Upper lobe of right lung (tissue), 1 donor: ENCODE data around the gene LRWD1. TPM values are rescaled to one million over a fixed set of nuclear protein-coding genes. Genes with fewer than 3 reads are reported as not detected.

Source experiments
- microRNA-seq: library from miRNA; unstranded; fragments of <30 nt; microRNA quantifications from one replicate; pipeline ENCODE4 v1.2.0, GENCODE V29; 2020; ENCODE audit warnings: borderline microRNAs expressed
- total RNA-seq: library from RNA; stranded (reverse); fragmentation: NEBNext Ultra II Directional; extraction: Animal tissue kit (Norgen Biotek cat#: 25700); gene quantifications from one replicate; pipeline ENCODE4 v1.2.1, GENCODE V29; 2021
- donor health status: DM: no; HTN: yes; CAD: no; lungs with severe emphysema.

The LRWD1 gene
- total RNA-seq, 1 donor from 2014 or later, result 15.7 TPM

Small RNA genes lying within 50 kb of the gene (microRNA-seq; reads per million reads assigned to microRNA genes)
- gene MIR4467, result not detected
- gene MIR5090, result 0.66 reads per million

Other genes with a start within 250 kb of the LRWD1 start
- 13.2 TPM for gene SH2B2, start 178.1 kb upstream of the LRWD1 start, total RNA-seq
- gene SPDYE6, start 108.5 kb upstream of the LRWD1 start, total RNA-seq, result not detected
- 21.9 TPM for gene PRKRIP1, start 68.6 kb upstream of the LRWD1 start, total RNA-seq
- gene ORAI2, start 31.4 kb upstream of the LRWD1 start, total RNA-seq, result 20.0 TPM
- 7.4 TPM for gene ALKBH4, start 121 bp upstream of the LRWD1 start, total RNA-seq
- 35.0 TPM for gene POLR2J, start 13.9 kb downstream of the LRWD1 start, total RNA-seq
- gene RASA4B, start 52.8 kb downstream of the LRWD1 start, total RNA-seq, result 30.0 TPM
- 19.3 TPM for gene UPK3BL2, start 78.7 kb downstream of the LRWD1 start, total RNA-seq
- gene SPDYE2, start 86.2 kb downstream of the LRWD1 start, total RNA-seq, result not detected
- gene POLR2J3, start 107.6 kb downstream of the LRWD1 start, total RNA-seq, result 36.7 TPM
- gene RASA4, start 151.8 kb downstream of the LRWD1 start, total RNA-seq, result 78.8 TPM
- 39.4 TPM for gene UPK3BL1, start 177.8 kb downstream of the LRWD1 start, total RNA-seq
- not detected for gene SPDYE2B, start 185.3 kb downstream of the LRWD1 start, total RNA-seq
- gene POLR2J2, start 206.7 kb downstream of the LRWD1 start, total RNA-seq, result 14.1 TPM